ENCODE results near the gene ZCCHC24.

ZCCHC24 gene

GRCh38 chr10:79391231-79392019 is 54.0 kb downstream of the ZCCHC24 start:
- peak; percentile 61 for DNase-seq (ENCODE audit: low read depth)
- TF ChIP-seq CTCF (conservative IDR thresholded peaks at IDR 0.05; ENCODE audit: control insufficient read depth, insufficient read depth, low read depth, low read length), result no peak
- H3K4me3 ChIP-seq (ENCODE audit: control insufficient read depth, low read depth, low read length), result no peak overlapping the region

- H3K4me3 ChIP-seq (ENCODE audit: control insufficient read depth, low read depth, low read length), result no peak overlapping the region
- DNase-seq (ENCODE audit: low read depth), result no peak
- no peak for TF ChIP-seq CTCF (conservative IDR thresholded peaks at IDR 0.05; ENCODE audit: control insufficient read depth, insufficient read depth, low read depth, low read length)
Measured at GRCh38 chr10:79390551-79391229, 54.7 kb downstream of the ZCCHC24 start.

- TF ChIP-seq CTCF (conservative IDR thresholded peaks at IDR 0.05; ENCODE audit: control insufficient read depth, insufficient read depth, low read depth, low read length), result no peak
- DNase-seq (ENCODE audit: low read depth), result no peak
- H3K4me3 ChIP-seq (ENCODE audit: control insufficient read depth, low read depth, low read length), result no peak overlapping the region
Measured at GRCh38 chr10:79390057-79390456, 55.4 kb downstream of the ZCCHC24 start.

GRCh38 chr10:79387974-79388850 is 57.2 kb downstream of the ZCCHC24 start:
- TF ChIP-seq CTCF (conservative IDR thresholded peaks at IDR 0.05; ENCODE audit: control insufficient read depth, insufficient read depth, low read depth, low read length), result no peak
- DNase-seq (ENCODE audit: low read depth), result no peak
- no peak overlapping the region for H3K4me3 ChIP-seq (ENCODE audit: control insufficient read depth, low read depth, low read length)

- no peak for TF ChIP-seq CTCF (conservative IDR thresholded peaks at IDR 0.05; ENCODE audit: control insufficient read depth, insufficient read depth, low read depth, low read length)
- no peak overlapping the region for H3K4me3 ChIP-seq (ENCODE audit: control insufficient read depth, low read depth, low read length)
- no peak for DNase-seq (ENCODE audit: low read depth)
Measured at GRCh38 chr10:79387466-79387973, 57.9 kb downstream of the ZCCHC24 start.
